Natural killer cell treated with Interleukin-12 subunit alpha and Interleukin-12 subunit beta and Interleukin-15 and Interleukin-18, amount 100 ng/mL, for 72 hours (primary cell): ENCODE measurements around the gene CEP85L. TPM values are rescaled to one million over a fixed set of nuclear protein-coding genes. Genes with fewer than 3 reads are reported as not detected.

Experiments used
- ATAC-seq, 2 donors: fragments of 150-1000 bp; cut with Tn5 transposase in 1 of 2; sonication (Bioruptor Pico), chemical (Tn5 transposase) in 1 of 2; 2 replicates each; pipeline ENCODE4 v1.10.0; 2021
- DNase-seq: peaks from one replicate; pipeline ENCODE4 v3.0.0; 2022; ENCODE audit warnings: low spot score
- H3K27ac Mint-ChIP-seq, 2 donors: 1 replicate in 1 of 2; 2 replicates in 1 of 2; pipeline ENCODE4 v1.8.0; 2022; ENCODE audit warnings: mixed read lengths in 2 of 2, mild to moderate bottlenecking in 1 of 2, moderate library complexity in 1 of 2
- H3K27me3 Mint-ChIP-seq, 2 donors: 1 replicate in 1 of 2; 2 replicates in 1 of 2; pipeline ENCODE4 v1.8.0; 2022; ENCODE audit warnings: mixed read lengths in 2 of 2
- H3K36me3 Mint-ChIP-seq: one replicate; pipeline ENCODE4 v1.8.0; 2022; ENCODE audit warnings: mixed read lengths
- H3K4me1 Mint-ChIP-seq, 2 donors: 1 replicate in 1 of 2; 2 replicates in 1 of 2; pipeline ENCODE4 v1.8.0; 2022; ENCODE audit warnings: low read depth in 2 of 2, mixed read lengths in 2 of 2, mild to moderate bottlenecking in 1 of 2
- H3K4me3 Mint-ChIP-seq: one replicate; pipeline ENCODE4 v1.8.0; 2022; ENCODE audit warnings: mixed read lengths
- H3K9me3 Mint-ChIP-seq: 2 replicates; pipeline ENCODE4 v1.8.0; 2022; ENCODE audit warnings: mixed read lengths
- total RNA-seq, 2 donors: library from RNA; stranded (reverse); gene quantifications; one replicate each; pipeline ENCODE4 v1.2.3, GENCODE V29; 2022

Gene CEP85L
- total RNA-seq = 10 to 100 TPM; 35.7 to 47.4 TPM

- Mint-ChIP-seq H3K27ac (peak within 1 kb of the TSS; percentile 86 to 93), H3K9me3 (no peaks in the 10 kb centered on the region), H3K4me3 (peak within 1 kb of the TSS; percentile 91), H3K36me3 (no peaks in the 10 kb centered on the region), H3K27me3 (no peaks in the 10 kb centered on the region), H3K4me1 (peaks cover 17 to 32% of the 10 kb centered on the region in 2 donors)
- peak; percentile 93 for DNase-seq
- ATAC-seq = peak; percentile 93 to 96
These were observed at the start of gene CEP85L for GRCh38 chr6:118651282-118652050. Gene CEP85L, minus strand, starts transcription at chr6:118651591. Its CDS starts 322 bp downstream, at chr6:118651269.

DNA sequence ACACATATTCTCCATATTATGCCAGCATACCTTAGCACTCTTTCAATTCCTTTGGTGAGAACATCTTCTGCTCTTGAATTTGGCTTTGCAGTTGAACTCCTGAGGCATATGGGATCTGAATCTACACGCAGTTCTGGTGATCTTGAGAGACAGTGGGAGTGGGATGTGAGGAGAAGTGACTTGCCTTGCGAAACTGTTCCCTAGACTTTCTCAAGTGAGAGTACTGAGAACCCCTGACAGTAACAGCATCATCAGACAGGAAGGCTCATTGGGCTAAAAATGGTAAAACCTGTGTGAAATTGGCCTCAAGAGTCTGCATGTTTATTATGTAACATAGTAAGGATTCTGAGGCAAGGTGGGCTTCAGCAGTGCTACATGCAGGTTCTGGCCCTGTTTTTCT lies 49.1 kb upstream of the CEP85L start:
- ATAC-seq (no peak), DNase-seq (no peak)
- H3K4me1 Mint-ChIP-seq = peaks cover 26 to 33% of the 10 kb centered on the region in 2 donors
- H3K9me3 Mint-ChIP-seq = peaks cover 4% of the 10 kb centered on the region
- peak overlapping the region in 1 of 2 donors; percentile 30 for H3K27ac Mint-ChIP-seq
- no peak overlapping the region for H3K4me3 Mint-ChIP-seq
- H3K36me3 Mint-ChIP-seq = peaks cover 8% of the 10 kb centered on the region
- H3K27me3 Mint-ChIP-seq = no peaks in the 10 kb centered on the region

DNA sequence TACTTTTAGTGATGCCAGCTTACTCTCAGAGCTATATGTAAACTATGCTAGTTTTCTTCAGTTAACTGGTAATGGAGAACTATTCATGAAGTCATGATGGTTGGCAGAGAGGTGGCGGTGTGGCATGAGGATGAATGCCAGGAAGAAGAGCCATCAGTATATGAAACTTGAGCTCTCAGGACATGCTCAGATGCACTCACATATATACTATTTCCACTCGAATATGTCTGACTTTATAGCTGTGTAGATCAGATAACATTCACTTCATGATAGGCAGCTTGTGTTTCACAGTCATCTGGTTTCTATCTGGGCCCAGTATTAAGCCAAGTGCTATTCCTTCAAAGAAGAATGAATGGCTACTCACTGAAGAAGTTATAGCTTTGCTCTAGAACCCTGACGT lies 46.2 kb upstream of the CEP85L start:
- Mint-ChIP-seq H3K27me3 (no peaks in the 10 kb centered on the region), H3K36me3 (peaks cover 15% of the 10 kb centered on the region), H3K27ac (no peak overlapping the region), H3K4me3 (no peak overlapping the region), H3K9me3 (peaks cover 4% of the 10 kb centered on the region), H3K4me1 (peaks cover 35 to 39% of the 10 kb centered on the region in 2 donors)
- ATAC-seq (no peak), DNase-seq (no peak)

DNA sequence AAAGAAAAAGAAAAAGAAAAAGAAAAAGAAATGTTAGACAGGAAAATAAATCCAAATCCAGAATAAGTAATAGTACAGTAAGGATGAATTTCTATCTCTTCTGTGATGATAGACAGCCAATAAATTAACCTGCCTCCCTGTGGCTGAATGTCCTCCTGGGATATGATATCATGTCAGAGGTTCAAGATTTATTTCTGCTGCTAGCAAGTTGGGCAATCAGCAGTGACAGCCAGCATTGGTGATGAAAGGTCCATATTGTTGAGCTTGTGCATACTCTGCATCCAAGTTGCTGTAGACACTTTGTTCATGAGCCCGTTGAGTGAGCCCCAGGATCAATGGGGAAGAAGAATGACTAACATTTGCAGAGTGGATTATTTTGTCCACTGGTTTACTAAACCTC lies 44.9 kb upstream of the CEP85L start:
- Mint-ChIP-seq H3K27ac (no peak overlapping the region), H3K27me3 (no peaks in the 10 kb centered on the region), H3K9me3 (peaks cover under 1% of the 10 kb centered on the region), H3K36me3 (peaks cover 11% of the 10 kb centered on the region), H3K4me1 (peaks cover 30 to 37% of the 10 kb centered on the region in 2 donors), H3K4me3 (no peak overlapping the region)
- DNase-seq (no peak), ATAC-seq (no peak)

DNA sequence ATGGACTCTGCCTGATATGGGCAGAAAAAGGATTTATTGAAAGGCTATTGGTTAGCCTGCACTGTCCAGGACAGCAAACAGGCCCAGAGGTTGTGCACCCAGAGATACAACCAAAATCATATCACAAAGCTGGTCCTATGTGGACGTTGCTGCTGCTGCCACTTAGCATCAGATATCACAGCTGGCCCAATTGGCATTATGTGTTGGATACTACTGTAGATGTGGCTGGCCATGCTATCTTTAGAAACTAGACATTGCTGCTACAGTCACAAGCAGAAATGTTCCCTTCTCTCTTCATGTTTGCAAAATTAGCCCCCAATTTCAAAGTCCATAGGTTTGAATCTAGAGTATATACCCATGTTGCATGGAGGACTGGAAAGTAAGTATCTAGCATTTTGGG lies 42.2 kb upstream of the CEP85L start:
- Mint-ChIP-seq H3K27ac (peak overlapping the region in 1 of 2 donors; percentile 12), H3K4me1 (peaks cover 24 to 32% of the 10 kb centered on the region in 2 donors), H3K36me3 (peaks cover 15% of the 10 kb centered on the region), H3K4me3 (no peak overlapping the region), H3K27me3 (no peaks in the 10 kb centered on the region), H3K9me3 (no peaks in the 10 kb centered on the region)
- no peak for ATAC-seq
- DNase-seq = no peak

GRCh38 chr6:118685823-118686449 lies 34.5 kb upstream of the CEP85L start:
- ATAC-seq = no peak
- Mint-ChIP-seq H3K4me1 (peaks cover 41 to 46% of the 10 kb centered on the region in 2 donors), H3K9me3 (no peaks in the 10 kb centered on the region), H3K27me3 (no peaks in the 10 kb centered on the region), H3K27ac (peak overlapping the region in 1 of 2 donors; percentile 49), H3K4me3 (no peak overlapping the region), H3K36me3 (peaks cover 8% of the 10 kb centered on the region)
- DNase-seq = no peak

DNA sequence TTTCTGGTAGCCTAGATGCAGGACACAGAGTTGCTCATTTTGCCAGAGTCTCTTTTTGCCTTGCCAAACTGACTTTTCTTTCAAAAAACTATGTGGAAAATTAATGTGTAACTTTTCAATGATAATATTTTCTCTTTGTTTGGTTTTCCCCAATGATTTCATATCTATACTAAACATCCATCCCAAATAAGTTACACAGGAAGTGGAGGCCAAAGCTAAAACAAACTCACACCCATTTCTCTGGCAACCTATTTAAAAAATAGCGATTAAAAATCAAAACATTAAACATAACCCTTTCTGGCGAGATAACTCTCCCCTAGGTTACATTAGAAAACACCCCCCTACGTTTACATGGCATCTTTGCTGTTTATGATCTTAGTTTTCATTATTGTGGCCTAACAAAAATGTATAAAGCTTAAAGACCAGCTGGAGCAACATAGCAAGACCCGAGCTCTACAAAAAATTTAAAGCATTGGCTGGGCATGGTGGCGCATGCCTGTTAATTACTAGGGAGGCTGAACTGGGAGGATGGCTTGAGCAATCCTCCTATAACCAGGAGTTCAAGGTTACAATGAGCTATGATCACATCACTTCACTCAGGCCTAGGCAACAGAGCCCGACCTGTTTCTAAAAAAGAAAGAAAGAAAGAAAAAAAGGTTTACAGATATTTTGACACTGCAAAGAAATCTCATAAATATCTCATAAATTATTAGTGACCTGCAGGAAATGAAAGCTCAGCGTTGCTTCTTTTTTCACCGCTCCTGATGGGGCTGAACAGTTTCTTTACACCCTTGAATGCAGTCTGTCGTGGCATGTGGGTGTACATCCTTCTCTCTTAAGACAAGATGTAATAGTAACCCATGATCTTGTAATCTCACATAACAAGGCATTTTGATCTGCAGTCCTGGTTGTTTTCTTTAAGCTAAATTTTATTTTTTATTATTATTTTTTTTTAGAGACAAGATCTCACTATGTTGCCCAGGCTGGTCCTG lies 32.8 kb upstream of the CEP85L start:
- Mint-ChIP-seq H3K4me1 (peaks cover 46 to 49% of the 10 kb centered on the region in 2 donors), H3K36me3 (no peaks in the 10 kb centered on the region), H3K27ac (peak overlapping the region; percentile 66 to 93), H3K27me3 (no peaks in the 10 kb centered on the region), H3K9me3 (no peaks in the 10 kb centered on the region), H3K4me3 (peak overlapping the region; percentile 43)
- ATAC-seq (no peak), DNase-seq (no peak)

GRCh38 chr6:118680452-118681095 lies 29.2 kb upstream of the CEP85L start:
- ATAC-seq (peak; percentile 77 to 90), DNase-seq (peak; percentile 60)
- no peaks in the 10 kb centered on the region for H3K9me3 Mint-ChIP-seq
- no peaks in the 10 kb centered on the region for H3K36me3 Mint-ChIP-seq
- no peaks in the 10 kb centered on the region for H3K27me3 Mint-ChIP-seq
- peak overlapping the region; percentile 55 to 81 for H3K27ac Mint-ChIP-seq
- H3K4me3 Mint-ChIP-seq = peak overlapping the region; percentile 47
- H3K4me1 Mint-ChIP-seq = peaks cover 32 to 40% of the 10 kb centered on the region in 2 donors

- Mint-ChIP-seq H3K9me3 (no peaks in the 10 kb centered on the region), H3K36me3 (no peaks in the 10 kb centered on the region), H3K27me3 (no peaks in the 10 kb centered on the region), H3K4me1 (peaks cover 30 to 38% of the 10 kb centered on the region in 2 donors), H3K4me3 (peak overlapping the region; percentile 53), H3K27ac (peak overlapping the region; percentile 44 to 81)
- peak; percentile 57 to 86 for ATAC-seq
- no peak for DNase-seq
These were observed 28.0 kb upstream of the CEP85L start for GRCh38 chr6:118679327-118679901.

DNA sequence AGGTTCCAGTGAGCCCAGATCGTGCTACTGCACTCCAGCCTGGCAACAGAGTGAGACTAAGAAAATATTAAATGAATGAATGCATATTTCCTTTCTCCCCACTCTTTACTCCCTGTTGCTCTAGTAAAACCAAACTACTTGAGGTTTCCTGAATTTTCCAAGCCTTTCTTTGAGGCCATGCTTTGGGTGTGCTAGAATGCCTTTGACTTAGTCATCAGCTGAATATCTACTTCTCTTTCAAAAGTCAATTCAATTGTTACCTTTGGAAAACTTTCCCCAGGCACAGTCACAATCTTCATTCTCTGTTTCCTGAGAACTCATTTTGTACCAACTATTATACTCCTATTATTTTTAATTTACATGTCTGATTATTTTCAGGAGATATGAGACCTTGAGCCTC lies 27.5 kb upstream of the CEP85L start:
- no peaks in the 10 kb centered on the region for H3K27me3 Mint-ChIP-seq
- H3K4me3 Mint-ChIP-seq = no peak overlapping the region
- no peaks in the 10 kb centered on the region for H3K9me3 Mint-ChIP-seq
- DNase-seq (no peak), ATAC-seq (no peak)
- peak overlapping the region; percentile 44 to 81 for H3K27ac Mint-ChIP-seq
- no peaks in the 10 kb centered on the region for H3K36me3 Mint-ChIP-seq
- H3K4me1 Mint-ChIP-seq = peaks cover 24 to 32% of the 10 kb centered on the region in 2 donors

DNA sequence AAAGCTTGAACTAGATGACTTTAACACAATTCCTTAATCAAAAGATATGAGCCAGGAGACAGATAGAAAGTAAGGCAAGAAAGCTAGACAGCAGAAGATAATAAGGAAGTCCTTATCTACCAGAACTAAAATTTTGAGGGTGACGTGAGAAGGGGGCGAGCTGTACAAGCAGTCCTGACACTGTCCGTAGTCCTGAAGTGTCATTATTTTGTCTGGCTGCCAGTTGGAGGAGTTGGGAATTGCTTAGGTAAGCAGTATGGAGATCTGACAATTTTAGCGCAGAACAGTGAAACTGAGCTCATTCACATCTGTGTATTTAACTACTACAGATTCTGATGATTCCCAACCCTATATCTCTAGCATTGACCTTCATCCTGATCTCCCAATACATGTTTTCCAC lies 25.8 kb upstream of the CEP85L start:
- H3K4me3 Mint-ChIP-seq = no peak overlapping the region
- DNase-seq (no peak), ATAC-seq (no peak)
- no peaks in the 10 kb centered on the region for H3K27me3 Mint-ChIP-seq
- no peaks in the 10 kb centered on the region for H3K9me3 Mint-ChIP-seq
- no peaks in the 10 kb centered on the region for H3K36me3 Mint-ChIP-seq
- H3K27ac Mint-ChIP-seq = no peak overlapping the region
- H3K4me1 Mint-ChIP-seq = peaks cover 30 to 32% of the 10 kb centered on the region in 2 donors

GRCh38 chr6:118675225-118675624 lies 23.8 kb upstream of the CEP85L start:
- ATAC-seq (no peak), DNase-seq (no peak)
- Mint-ChIP-seq H3K4me1 (peaks cover 26 to 28% of the 10 kb centered on the region in 2 donors), H3K9me3 (no peaks in the 10 kb centered on the region), H3K36me3 (no peaks in the 10 kb centered on the region), H3K27me3 (no peaks in the 10 kb centered on the region), H3K4me3 (no peak overlapping the region), H3K27ac (no peak overlapping the region)

DNA sequence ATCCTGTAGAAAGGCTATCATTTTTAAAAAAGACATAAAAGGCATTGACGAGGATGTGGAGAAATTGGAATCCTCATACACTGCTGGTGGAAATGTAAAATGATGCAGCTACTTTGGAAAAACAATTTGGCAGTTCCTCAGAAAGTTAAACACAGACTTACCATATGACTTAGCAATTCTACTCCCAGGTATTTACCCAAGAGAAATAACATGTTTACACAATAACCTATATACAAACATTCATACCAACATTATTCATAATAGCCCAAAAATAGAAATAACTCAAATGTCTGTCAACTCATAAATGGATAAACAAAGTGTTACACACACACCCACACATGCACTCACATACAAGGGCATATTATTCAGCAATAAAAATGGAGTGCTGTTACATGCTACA lies 23.4 kb upstream of the CEP85L start:
- DNase-seq (no peak), ATAC-seq (no peak)
- Mint-ChIP-seq H3K9me3 (no peaks in the 10 kb centered on the region), H3K36me3 (no peaks in the 10 kb centered on the region), H3K4me1 (peaks cover 28% of the 10 kb centered on the region in 2 donors), H3K4me3 (no peak overlapping the region), H3K27me3 (no peaks in the 10 kb centered on the region), H3K27ac (no peak overlapping the region)
